Keratinocyte (primary cell): ENCODE measurements around the gene BTBD17. TPM values are rescaled to one million over a fixed set of nuclear protein-coding genes. Genes with fewer than 3 reads are reported as not detected.

Source experiments
- DNase-seq: peaks from one replicate; pipeline ENCODE4 v3.0.0-alpha.2; 2011; ENCODE audit warnings: low read depth, missing footprints, low spot score
- FAIRE-seq: peaks from 2 replicates; lab custom pipeline; 2011; peaks lifted over from hg19 to GRCh38; lab: Jason Lieb, UNC
- H2AFZ ChIP-seq: 2 replicates; pipeline ENCODE4 v1.6.0; 2012; ENCODE audit warnings: low read length, control low read depth, inconsistent platforms; ENCODE audit not compliant: control insufficient read depth
- H3K27ac ChIP-seq: 2 replicates; pipeline ENCODE4 v1.5.1; 2011; ENCODE audit warnings: low read length; ENCODE audit not compliant: control insufficient read depth, insufficient read depth
- H3K27me3 ChIP-seq: 3 replicates; pipeline ENCODE4 v1.6.0; 2011; ENCODE audit warnings: low read length; ENCODE audit not compliant: control insufficient read depth, insufficient read depth; ENCODE audit errors: extremely low read depth
- H3K36me3 ChIP-seq, 2 experiments: 2 replicates in 1 of 2; 3 replicates in 1 of 2; pipeline ENCODE4 v1.5.1; 2011; ENCODE audit warnings: low read length in 2 of 2, mild to moderate bottlenecking in 1 of 2; ENCODE audit not compliant: control insufficient read depth in 2 of 2, insufficient read depth in 2 of 2; ENCODE audit errors: extremely low read depth in 1 of 2
- H3K4me1 ChIP-seq: 3 replicates; pipeline ENCODE4 v1.5.1; 2011; ENCODE audit warnings: low read length; ENCODE audit not compliant: control insufficient read depth, insufficient read depth; ENCODE audit errors: extremely low read depth
- H3K4me2 ChIP-seq: 3 replicates; pipeline ENCODE4 v1.6.0; 2011; ENCODE audit warnings: low read depth, low read length; ENCODE audit not compliant: control insufficient read depth, insufficient read depth; ENCODE audit errors: extremely low read depth
- H3K4me3 ChIP-seq, 3 experiments: fragments of 200-600 bp in 1 of 3; sonication (generic) in 1 of 3; 2 replicates in 2 of 3; 3 replicates in 1 of 3; pipeline ENCODE4 v1.5.1; 2011 to 2016; ENCODE audit warnings: low read length in 3 of 3, mild to moderate bottlenecking in 3 of 3, control low read depth in 2 of 3, inconsistent platforms in 1 of 3, low read depth in 1 of 3, mixed read lengths in 1 of 3, mixed run types in 1 of 3, moderate library complexity in 1 of 3; ENCODE audit not compliant: control insufficient read depth in 2 of 3, insufficient read depth in 2 of 3; ENCODE audit errors: extremely low read depth in 1 of 3
- H3K79me2 ChIP-seq: 2 replicates; pipeline ENCODE4 v1.6.0; 2012; ENCODE audit warnings: low read length; ENCODE audit not compliant: control insufficient read depth, insufficient read depth
- H3K9ac ChIP-seq: 3 replicates; pipeline ENCODE4 v1.6.0; 2011; ENCODE audit warnings: low read length; ENCODE audit not compliant: control insufficient read depth, insufficient read depth; ENCODE audit errors: extremely low read depth
- H3K9me1 ChIP-seq: 3 replicates; pipeline ENCODE4 v1.6.0; 2011; ENCODE audit warnings: low read length; ENCODE audit not compliant: control insufficient read depth, insufficient read depth; ENCODE audit errors: extremely low read depth
- H3K9me3 ChIP-seq: 2 replicates; pipeline ENCODE4 v1.5.1; 2012; ENCODE audit warnings: low read depth, low read length; ENCODE audit not compliant: control insufficient read depth
- H4K20me1 ChIP-seq: 3 replicates; pipeline ENCODE4 v1.6.0; 2011; ENCODE audit warnings: low read length; ENCODE audit not compliant: control insufficient read depth, insufficient read depth; ENCODE audit errors: extremely low read depth
- EZH2 ChIP-seq: IDR thresholded peaks from one replicate; pipeline ENCODE4 v1.6.1; 2012; ENCODE audit warnings: inconsistent platforms, mild to moderate bottlenecking, low read length, moderate library complexity
- dilution Hi-C: fragments of 300-500 bp; cut with MboI; formaldehyde crosslinking; loops from one replicate; pipeline ENCODE4 v1.7.0; 2020; ENCODE audit warnings: low sequenced_read_pairs; ENCODE audit not compliant: extremely low pct_ligation_motif_present
- polyA plus RNA-seq, 5 experiments: library from polyadenylated mRNA; depleted of rRNA in 3 of 5; stranded (reverse) in 3 of 5; stranded (forward) in 1 of 5; unstranded in 1 of 5; fragments of >200 nt; gene quantifications; 1 replicate in 1 of 5; 2 replicates in 3 of 5; 3 replicates in 1 of 5; pipeline versions ENCODE4 v1.2.1 to v1.2.3, GENCODE V29; 2011 to 2012; ENCODE audit warnings: missing spikeins in 2 of 5, low read depth in 1 of 5, low replicate concordance in 1 of 5
- TF ChIP-seq, protein P1 (sequence below), 3 experiments: IDR thresholded peaks in 1 of 3; conservative IDR thresholded peaks in 1 of 3; optimal IDR thresholded peaks in 1 of 3; 2 replicates in 2 of 3; 3 replicates in 1 of 3; pipeline versions ENCODE3 to v1.5.1; 2011; ENCODE audit warnings: low read length in 3 of 3, mild to moderate bottlenecking in 3 of 3, moderate library complexity in 2 of 3, control low read depth in 1 of 3, inconsistent platforms in 1 of 3; ENCODE audit not compliant: insufficient read depth in 2 of 3; ENCODE audit errors: extremely low read depth in 1 of 3

Gene BTBD17
- polyA plus RNA-seq, 1 donor (not counting 4 experiments of a cell fraction or from before 2014, with no cell fraction given): not detected

DNA sequence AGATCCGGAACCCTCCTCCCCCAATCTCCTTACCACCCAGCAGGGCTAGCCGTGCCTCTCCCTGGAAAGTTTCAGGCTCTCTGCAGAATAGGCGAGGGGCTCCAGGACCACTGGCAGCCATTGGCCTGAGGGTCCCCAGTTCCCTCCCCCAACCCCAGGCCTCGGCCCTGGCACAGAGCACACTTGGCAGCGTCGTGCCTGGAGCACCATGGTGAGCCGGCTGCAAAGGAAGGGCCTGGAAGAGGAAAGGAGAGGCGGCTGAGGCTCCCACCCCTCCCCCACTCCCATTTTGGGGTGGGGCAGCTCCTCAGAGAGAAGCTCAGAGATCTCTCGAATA lies 369 bp upstream of the BTBD17 start:
- no peak for DNase-seq
- dilution Hi-C loops: no loop called here
- Histone ChIP-seq H3K9ac (no peak overlapping the region), H3K36me3 (no peaks in the 10 kb centered on the region), H3K9me1 (no peaks in the 10 kb centered on the region), H3K27ac (no peak overlapping the region), H3K27me3 (peaks cover 54% of the 10 kb centered on the region), H4K20me1 (no peaks in the 10 kb centered on the region), H3K4me3 (no peak overlapping the region), H3K9me3 (no peaks in the 10 kb centered on the region), H3K4me2 (no peak overlapping the region), H3K4me1 (no peaks in the 10 kb centered on the region), H3K79me2 (no peaks in the 10 kb centered on the region), H2AFZ (no peak overlapping the region)
- TF ChIP-seq, protein P1, sequence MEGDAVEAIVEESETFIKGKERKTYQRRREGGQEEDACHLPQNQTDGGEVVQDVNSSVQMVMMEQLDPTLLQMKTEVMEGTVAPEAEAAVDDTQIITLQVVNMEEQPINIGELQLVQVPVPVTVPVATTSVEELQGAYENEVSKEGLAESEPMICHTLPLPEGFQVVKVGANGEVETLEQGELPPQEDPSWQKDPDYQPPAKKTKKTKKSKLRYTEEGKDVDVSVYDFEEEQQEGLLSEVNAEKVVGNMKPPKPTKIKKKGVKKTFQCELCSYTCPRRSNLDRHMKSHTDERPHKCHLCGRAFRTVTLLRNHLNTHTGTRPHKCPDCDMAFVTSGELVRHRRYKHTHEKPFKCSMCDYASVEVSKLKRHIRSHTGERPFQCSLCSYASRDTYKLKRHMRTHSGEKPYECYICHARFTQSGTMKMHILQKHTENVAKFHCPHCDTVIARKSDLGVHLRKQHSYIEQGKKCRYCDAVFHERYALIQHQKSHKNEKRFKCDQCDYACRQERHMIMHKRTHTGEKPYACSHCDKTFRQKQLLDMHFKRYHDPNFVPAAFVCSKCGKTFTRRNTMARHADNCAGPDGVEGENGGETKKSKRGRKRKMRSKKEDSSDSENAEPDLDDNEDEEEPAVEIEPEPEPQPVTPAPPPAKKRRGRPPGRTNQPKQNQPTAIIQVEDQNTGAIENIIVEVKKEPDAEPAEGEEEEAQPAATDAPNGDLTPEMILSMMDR (optimal IDR thresholded peaks at IDR 0.05 in 1 of 3, IDR thresholded peaks at IDR 0.05 in 1 of 3, conservative IDR thresholded peaks at IDR 0.05 in 1 of 3; ENCODE audit: extremely low read depth in 1 of 3, insufficient read depth in 2 of 3, low read length in 3 of 3): no peak
- no peak for TF ChIP-seq EZH2
- FAIRE-seq: no peak

DNA sequence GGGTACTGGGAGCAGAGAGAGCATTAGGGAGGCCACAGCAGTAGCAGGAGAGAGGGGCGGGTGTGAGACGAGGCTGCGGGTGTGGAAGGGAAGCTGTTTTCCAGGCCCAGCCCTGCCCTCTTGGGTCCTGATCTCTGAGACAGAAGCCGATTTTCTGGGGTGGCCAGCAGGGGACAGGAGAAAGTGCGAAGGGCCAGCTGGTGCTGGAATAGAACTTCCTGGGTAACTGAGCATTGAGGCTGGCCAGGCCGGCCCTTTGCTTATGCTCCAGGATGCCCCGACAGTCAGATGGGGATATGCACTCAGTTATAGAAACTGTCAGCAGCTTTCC lies 804 bp downstream of the BTBD17 start:
- no peaks in the 10 kb centered on the region for H3K36me3 ChIP-seq
- H2AFZ ChIP-seq: no peak overlapping the region
- no peak overlapping the region for H3K27ac ChIP-seq
- TF ChIP-seq EZH2: no peak
- TF ChIP-seq, protein P1 (optimal IDR thresholded peaks at IDR 0.05 in 1 of 3, IDR thresholded peaks at IDR 0.05 in 1 of 3, conservative IDR thresholded peaks at IDR 0.05 in 1 of 3; ENCODE audit: extremely low read depth in 1 of 3, insufficient read depth in 2 of 3, low read length in 3 of 3): no peak
- no peaks in the 10 kb centered on the region for H3K79me2 ChIP-seq
- DNase-seq (no peak), FAIRE-seq (no peak)
- peaks cover 66% of the 10 kb centered on the region for H3K27me3 ChIP-seq
- dilution Hi-C loops: no loop called here
- H3K4me3 ChIP-seq: no peak overlapping the region
- no peaks in the 10 kb centered on the region for H3K4me1 ChIP-seq
- H3K9ac ChIP-seq: no peak overlapping the region
- H3K4me2 ChIP-seq: no peak overlapping the region
- H4K20me1 ChIP-seq: no peaks in the 10 kb centered on the region
- H3K9me1 ChIP-seq: no peaks in the 10 kb centered on the region
- no peaks in the 10 kb centered on the region for H3K9me3 ChIP-seq
